ENCODE measurements around the gene SEMA4D. TPM values are rescaled to one million over a fixed set of nuclear protein-coding genes. Genes with fewer than 3 reads are reported as not detected.

SEMA4D gene
- total RNA-seq, 3 donors from 2014 or later (not counting 1 experiment from before 2014, with no cell fraction given) = 354 to 448 (median 420) TPM

DNA sequence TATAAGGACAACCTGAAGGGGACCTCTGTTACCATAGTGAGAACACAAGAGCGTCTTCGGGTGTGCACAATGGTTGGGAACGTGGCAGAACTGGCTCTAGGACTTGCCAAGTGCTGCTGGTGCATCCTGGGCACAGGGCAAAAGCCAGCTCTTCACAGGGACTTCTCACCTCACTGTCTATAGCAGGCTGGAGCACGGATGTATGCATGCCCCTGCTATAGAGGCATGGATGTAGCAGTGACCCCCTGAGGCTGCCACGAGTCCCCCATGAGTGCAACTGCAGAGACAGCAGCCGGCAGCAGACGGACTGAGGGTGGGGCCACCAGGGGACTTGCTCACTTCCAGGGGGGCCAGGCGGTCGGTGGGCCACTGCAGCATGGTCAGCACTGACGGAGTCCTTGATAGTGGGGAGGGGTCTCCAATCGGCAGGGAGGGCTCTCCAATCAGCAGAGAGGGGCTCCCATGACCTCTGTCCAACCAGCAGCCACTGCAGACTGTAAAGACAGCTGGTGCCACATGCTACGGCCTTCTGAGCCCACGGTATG lies 64.9 kb downstream of the SEMA4D start:
- Mint-ChIP-seq H3K27ac (peak overlapping the region in 1 of 2 donors; percentile 60), H3K36me3 (no peaks in the 10 kb centered on the region), H3K4me3 (no peak overlapping the region), H3K4me1 (peaks cover 74 to 81% of the 10 kb centered on the region in 2 donors), H3K27me3 (ENCODE audit: low read depth in 2 of 2) (no peaks in the 10 kb centered on the region), H3K9me3 (no peaks in the 10 kb centered on the region)
- no peaks in the 10 kb centered on the region for H3K9me3 ChIP-seq (ENCODE audit: control insufficient read depth, insufficient read depth, low read length)
- no peak overlapping the region for H3K4me3 ChIP-seq (ENCODE audit: low read length)
- no peak for ATAC-seq
- intact Hi-C loops (cut with micrococcal nuclease) = no loop called here
- H3K36me3 ChIP-seq (ENCODE audit: control insufficient read depth, insufficient read depth, low read length) = peaks cover 12% of the 10 kb centered on the region
- H3K27me3 ChIP-seq (ENCODE audit: control insufficient read depth, insufficient read depth, low read length) = no peaks in the 10 kb centered on the region
- TF ChIP-seq, protein P1, sequence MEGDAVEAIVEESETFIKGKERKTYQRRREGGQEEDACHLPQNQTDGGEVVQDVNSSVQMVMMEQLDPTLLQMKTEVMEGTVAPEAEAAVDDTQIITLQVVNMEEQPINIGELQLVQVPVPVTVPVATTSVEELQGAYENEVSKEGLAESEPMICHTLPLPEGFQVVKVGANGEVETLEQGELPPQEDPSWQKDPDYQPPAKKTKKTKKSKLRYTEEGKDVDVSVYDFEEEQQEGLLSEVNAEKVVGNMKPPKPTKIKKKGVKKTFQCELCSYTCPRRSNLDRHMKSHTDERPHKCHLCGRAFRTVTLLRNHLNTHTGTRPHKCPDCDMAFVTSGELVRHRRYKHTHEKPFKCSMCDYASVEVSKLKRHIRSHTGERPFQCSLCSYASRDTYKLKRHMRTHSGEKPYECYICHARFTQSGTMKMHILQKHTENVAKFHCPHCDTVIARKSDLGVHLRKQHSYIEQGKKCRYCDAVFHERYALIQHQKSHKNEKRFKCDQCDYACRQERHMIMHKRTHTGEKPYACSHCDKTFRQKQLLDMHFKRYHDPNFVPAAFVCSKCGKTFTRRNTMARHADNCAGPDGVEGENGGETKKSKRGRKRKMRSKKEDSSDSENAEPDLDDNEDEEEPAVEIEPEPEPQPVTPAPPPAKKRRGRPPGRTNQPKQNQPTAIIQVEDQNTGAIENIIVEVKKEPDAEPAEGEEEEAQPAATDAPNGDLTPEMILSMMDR (IDR thresholded peaks at IDR 0.05) = no peak
- no peak for DNase-seq
- peaks cover 97% of the 10 kb centered on the region for H3K4me1 ChIP-seq (ENCODE audit: control insufficient read depth, insufficient read depth, low read length)
- WGBS (ENCODE audit: insufficient coverage) = 83% methylated on average over 13 of the region's 13 CpGs
- H3K27ac ChIP-seq (ENCODE audit: low read length) = no peak overlapping the region

DNA sequence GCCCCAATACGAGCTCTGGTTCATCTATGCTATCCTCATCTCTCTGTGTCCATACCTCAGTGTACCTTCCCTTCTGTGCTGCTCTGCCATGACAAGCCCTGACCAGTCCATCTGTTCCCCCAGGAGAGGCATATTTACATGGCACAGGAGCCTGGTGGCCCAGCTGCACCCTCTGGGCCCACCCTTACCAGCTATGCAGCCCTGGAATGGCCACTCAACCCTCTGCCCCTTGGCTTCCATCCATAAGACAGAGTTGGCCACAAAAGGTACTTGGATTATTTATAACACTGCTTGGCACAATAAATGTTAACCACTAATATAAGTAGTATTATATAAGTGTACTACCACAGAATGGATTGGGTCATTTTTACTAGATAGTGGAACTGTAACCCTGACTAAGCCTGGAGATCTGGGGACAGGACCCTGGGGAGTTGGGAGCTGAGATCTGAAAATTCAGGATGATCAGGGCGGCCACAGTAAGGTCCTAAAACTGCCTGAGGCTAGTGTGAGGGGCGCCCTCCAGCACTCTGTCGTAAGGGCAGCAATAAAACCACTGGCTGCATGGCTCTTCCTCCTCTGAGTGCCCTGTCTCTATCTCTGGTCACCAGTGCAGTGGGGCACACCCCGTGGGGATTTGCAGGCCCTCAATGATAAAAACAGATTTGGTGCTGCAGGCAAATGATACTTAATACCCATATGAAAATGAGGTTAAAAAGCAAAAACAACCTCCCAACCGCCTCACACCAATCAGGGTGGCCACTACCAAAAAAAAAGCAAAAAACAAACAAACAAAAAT lies 65.8 kb downstream of the SEMA4D start:
- H3K4me3 Mint-ChIP-seq = no peak overlapping the region

DNA sequence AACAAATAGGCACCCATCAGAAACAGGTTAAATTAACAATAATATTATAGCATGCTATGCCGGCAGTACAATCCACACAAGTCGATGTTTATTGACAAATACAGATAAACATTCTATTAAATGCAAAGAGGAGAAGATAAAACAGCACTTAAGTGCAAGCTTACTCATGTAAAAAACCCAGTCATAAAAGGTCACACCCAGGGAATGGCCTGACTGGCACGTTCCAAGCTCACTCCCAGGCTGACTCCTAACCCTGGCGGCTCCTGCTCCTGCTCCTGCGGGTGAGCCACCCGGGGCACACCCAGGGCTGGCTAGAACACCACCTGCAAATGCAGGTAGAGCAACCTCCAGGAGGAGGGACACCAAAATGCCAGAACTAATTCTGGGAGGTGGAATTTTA lies 66.9 kb downstream of the SEMA4D start:
- WGBS (ENCODE audit: insufficient coverage) = 95% methylated on average over 6 of the region's 6 CpGs

More for the DNA sequence above, 65.8 kb downstream of the SEMA4D start:
- 72% methylated on average over 4 of the region's 6 CpGs for WGBS (ENCODE audit: insufficient coverage)
- DNase-seq (no peak), ATAC-seq (no peak)
- intact Hi-C loops (cut with micrococcal nuclease) = no loop called here
- H3K27ac ChIP-seq (ENCODE audit: low read length) = no peak overlapping the region
- H3K27me3 ChIP-seq (ENCODE audit: control insufficient read depth, insufficient read depth, low read length) = no peaks in the 10 kb centered on the region
- Mint-ChIP-seq H3K27me3 (ENCODE audit: low read depth in 2 of 2) (no peaks in the 10 kb centered on the region), H3K9me3 (no peaks in the 10 kb centered on the region), H3K27ac (peak overlapping the region; percentile 60 to 64), H3K36me3 (no peaks in the 10 kb centered on the region), H3K4me1 (peaks cover 74 to 81% of the 10 kb centered on the region in 2 donors)
- TF ChIP-seq, protein P1 (IDR thresholded peaks at IDR 0.05) = no peak
- peaks cover 8% of the 10 kb centered on the region for H3K36me3 ChIP-seq (ENCODE audit: control insufficient read depth, insufficient read depth, low read length)
- no peaks in the 10 kb centered on the region for H3K9me3 ChIP-seq (ENCODE audit: control insufficient read depth, insufficient read depth, low read length)
- no peak overlapping the region for H3K4me3 ChIP-seq (ENCODE audit: low read length)
- peaks cover 97% of the 10 kb centered on the region for H3K4me1 ChIP-seq (ENCODE audit: control insufficient read depth, insufficient read depth, low read length)

More for the DNA sequence above, 66.9 kb downstream of the SEMA4D start:
- Histone ChIP-seq H3K4me3 (ENCODE audit: low read length) (no peak overlapping the region), H3K27me3 (ENCODE audit: control insufficient read depth, insufficient read depth, low read length) (no peaks in the 10 kb centered on the region), H3K4me1 (ENCODE audit: control insufficient read depth, insufficient read depth, low read length) (peaks cover 97% of the 10 kb centered on the region), H3K9me3 (ENCODE audit: control insufficient read depth, insufficient read depth, low read length) (no peaks in the 10 kb centered on the region), H3K36me3 (ENCODE audit: control insufficient read depth, insufficient read depth, low read length) (peaks cover 6% of the 10 kb centered on the region), H3K27ac (ENCODE audit: low read length) (no peak overlapping the region)
- H3K27ac Mint-ChIP-seq = peak overlapping the region; percentile 57 to 92
- peaks cover 74 to 82% of the 10 kb centered on the region in 2 donors for H3K4me1 Mint-ChIP-seq
- ATAC-seq (no peak), DNase-seq (no peak)
- H3K27me3 Mint-ChIP-seq (ENCODE audit: low read depth in 2 of 2) = no peaks in the 10 kb centered on the region
- H3K36me3 Mint-ChIP-seq = no peaks in the 10 kb centered on the region
- intact Hi-C loops (cut with micrococcal nuclease) = no loop called here
- TF ChIP-seq, protein P1 (IDR thresholded peaks at IDR 0.05) = no peak
- H3K4me3 Mint-ChIP-seq = no peak overlapping the region
- H3K9me3 Mint-ChIP-seq = no peaks in the 10 kb centered on the region
